Amniotic epithelial cell (primary cell): ENCODE data around the gene PLD6.
A peak's percentile ranks its signal among the peaks of the same experiment; 100 is the strongest.

Source experiments
- DNase-seq: peaks from one replicate; pipeline ENCODE4 v3.0.0-alpha.2; 2010; ENCODE audit warnings: low read depth

The PLD6 gene

GRCh38 chr17:17227608-17228520 lies 21.7 kb upstream of the PLD6 start:
- no peak for DNase-seq

GRCh38 chr17:17226451-17227265 lies 20.5 kb upstream of the PLD6 start:
- DNase-seq, result no peak

GRCh38 chr17:17225901-17226300 lies 19.8 kb upstream of the PLD6 start:
- no peak for DNase-seq

GRCh38 chr17:17224137-17224536 lies 18.0 kb upstream of the PLD6 start:
- DNase-seq, result no peak

GRCh38 chr17:17223736-17224135 lies 17.6 kb upstream of the PLD6 start:
- no peak for DNase-seq

GRCh38 chr17:17221329-17221728 lies 15.2 kb upstream of the PLD6 start:
- DNase-seq, result no peak

GRCh38 chr17:17220529-17220928 lies 14.4 kb upstream of the PLD6 start:
- DNase-seq, result no peak

GRCh38 chr17:17217995-17218394 lies 11.9 kb upstream of the PLD6 start:
- DNase-seq, result no peak

- DNase-seq, result no peak
These were observed 10.6 kb upstream of the PLD6 start for GRCh38 chr17:17216776-17217175.

GRCh38 chr17:17216236-17216635 lies 10.1 kb upstream of the PLD6 start:
- DNase-seq, result no peak

- DNase-seq, result no peak
These were observed 9.4 kb upstream of the PLD6 start for GRCh38 chr17:17215575-17215974.

- no peak for DNase-seq
These were observed 8.7 kb upstream of the PLD6 start for GRCh38 chr17:17214646-17215436.

GRCh38 chr17:17213775-17214174 lies 7.6 kb upstream of the PLD6 start:
- no peak for DNase-seq

GRCh38 chr17:17207998-17208397 lies 1.9 kb upstream of the PLD6 start:
- no peak for DNase-seq

GRCh38 chr17:17206913-17207335 lies 791 bp upstream of the PLD6 start:
- no peak for DNase-seq

GRCh38 chr17:17205368-17206123 lies 587 bp downstream of the PLD6 start:
- peak; percentile 25 for DNase-seq

GRCh38 chr17:17204635-17205231 lies 1.4 kb downstream of the PLD6 start:
- no peak for DNase-seq

GRCh38 chr17:17204041-17204591 lies 2.0 kb downstream of the PLD6 start:
- DNase-seq, result no peak

- no peak for DNase-seq
These were observed 2.9 kb downstream of the PLD6 start for GRCh38 chr17:17203173-17203730.

GRCh38 chr17:17201907-17202306 lies 4.2 kb downstream of the PLD6 start:
- DNase-seq, result no peak
